ENCODE measurements around the gene ATOH8. TPM values are rescaled to one million over a fixed set of nuclear protein-coding genes. Genes with fewer than 3 reads are reported as not detected.

The ATOH8 gene
- total RNA-seq, 1 donor from 2014 or later, result 0.52 TPM

DNA sequence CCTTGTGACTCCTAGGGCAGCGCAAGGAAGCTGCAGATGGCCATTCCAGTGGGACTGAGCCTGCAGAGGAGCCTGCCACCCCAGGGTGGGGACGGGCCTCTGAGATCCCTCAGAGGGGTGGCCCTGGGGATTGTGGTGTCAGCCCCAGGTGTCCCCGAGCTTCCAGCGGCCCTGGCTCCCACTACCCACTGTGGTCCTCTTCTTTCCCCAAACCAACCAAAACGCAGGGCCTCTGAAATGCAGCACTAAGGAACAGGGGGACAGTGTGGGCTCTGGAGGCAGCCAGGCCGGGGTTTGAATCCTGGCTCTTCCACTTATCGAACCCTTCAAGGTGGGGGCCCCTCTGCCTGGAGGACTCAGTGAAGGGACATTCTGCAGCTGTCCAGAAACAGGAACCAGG is 32.7 kb downstream of the ATOH8 start:
- DNase-seq (ENCODE audit: low read depth), result no peak

GRCh38 chr2:85786865-85787264 is 33.1 kb downstream of the ATOH8 start:
- H3K4me3 ChIP-seq (ENCODE audit: low read depth, low read length), result no peak overlapping the region
- no peak for TF ChIP-seq CTCF (conservative IDR thresholded peaks at IDR 0.05; ENCODE audit: low read depth, low read length)
- DNase-seq (ENCODE audit: low read depth), result no peak

More for the DNA sequence above, 32.7 kb downstream of the ATOH8 start:
- no peak for TF ChIP-seq CTCF (conservative IDR thresholded peaks at IDR 0.05; ENCODE audit: low read depth, low read length)
- no peak overlapping the region for H3K4me3 ChIP-seq (ENCODE audit: low read depth, low read length)

DNA sequence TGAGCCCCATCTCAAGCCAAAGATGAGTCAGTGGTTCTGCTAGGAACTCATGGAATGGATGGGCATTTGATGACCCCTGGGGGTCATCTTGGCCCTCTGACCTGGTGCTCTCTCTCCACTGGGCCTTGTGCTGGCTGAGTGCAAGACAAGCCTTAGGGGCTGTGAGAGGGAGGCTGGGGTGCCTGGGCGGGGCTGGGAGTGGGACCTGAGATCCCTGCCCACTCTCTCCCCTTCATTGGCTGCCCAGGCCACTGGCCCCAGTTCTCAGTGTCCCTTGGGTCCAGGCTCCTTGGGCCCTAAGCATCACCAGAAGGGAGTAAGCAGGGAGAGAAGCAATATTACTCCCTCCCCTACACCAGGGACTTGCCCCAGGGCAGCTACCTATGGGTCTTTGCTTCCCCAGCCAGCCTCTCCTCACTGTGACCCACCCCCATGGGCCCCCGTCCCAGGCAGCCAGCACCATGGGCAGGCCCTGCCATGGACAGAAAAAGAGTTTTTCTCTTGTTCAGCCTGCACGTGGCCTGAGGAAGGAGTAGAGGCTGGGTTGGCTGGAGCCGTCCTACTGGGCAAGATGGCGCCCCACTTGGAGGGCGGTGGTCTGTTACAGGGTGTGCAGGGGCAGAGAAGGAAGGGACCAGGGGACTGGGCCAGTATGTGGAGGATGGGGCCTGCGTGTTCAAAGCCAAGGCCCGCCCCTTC is 33.6 kb downstream of the ATOH8 start:
- TF ChIP-seq CTCF (conservative IDR thresholded peaks at IDR 0.05; ENCODE audit: low read depth, low read length), result no peak
- no peak overlapping the region for H3K4me3 ChIP-seq (ENCODE audit: low read depth, low read length)
- no peak for DNase-seq (ENCODE audit: low read depth)

DNA sequence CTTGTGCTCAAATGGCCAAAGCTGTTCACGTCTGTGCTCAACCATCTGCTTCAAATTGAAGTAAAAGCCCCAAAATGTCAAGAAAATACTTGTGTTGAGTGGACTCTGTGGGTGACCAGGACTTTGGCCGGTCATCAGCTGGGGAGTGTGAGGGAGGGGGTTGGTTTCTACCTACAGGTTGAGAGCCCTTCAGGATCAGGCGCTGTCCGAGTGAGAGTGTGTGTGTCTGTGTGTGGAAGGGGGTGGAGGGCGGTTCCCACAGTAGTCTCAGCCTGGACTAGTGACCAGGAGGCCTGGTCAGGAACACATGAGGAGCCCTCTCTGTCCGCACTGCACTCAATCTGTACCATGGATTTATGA is 34.2 kb downstream of the ATOH8 start:
- no peak for DNase-seq (ENCODE audit: low read depth)
- no peak overlapping the region for H3K4me3 ChIP-seq (ENCODE audit: low read depth, low read length)
- no peak for TF ChIP-seq CTCF (conservative IDR thresholded peaks at IDR 0.05; ENCODE audit: low read depth, low read length)

- no peak for DNase-seq (ENCODE audit: low read depth)
- TF ChIP-seq CTCF (conservative IDR thresholded peaks at IDR 0.05; ENCODE audit: low read depth, low read length), result no peak
- no peak overlapping the region for H3K4me3 ChIP-seq (ENCODE audit: low read depth, low read length)
Observed at GRCh38 chr2:85788603-85789002, 34.8 kb downstream of the ATOH8 start.

DNA sequence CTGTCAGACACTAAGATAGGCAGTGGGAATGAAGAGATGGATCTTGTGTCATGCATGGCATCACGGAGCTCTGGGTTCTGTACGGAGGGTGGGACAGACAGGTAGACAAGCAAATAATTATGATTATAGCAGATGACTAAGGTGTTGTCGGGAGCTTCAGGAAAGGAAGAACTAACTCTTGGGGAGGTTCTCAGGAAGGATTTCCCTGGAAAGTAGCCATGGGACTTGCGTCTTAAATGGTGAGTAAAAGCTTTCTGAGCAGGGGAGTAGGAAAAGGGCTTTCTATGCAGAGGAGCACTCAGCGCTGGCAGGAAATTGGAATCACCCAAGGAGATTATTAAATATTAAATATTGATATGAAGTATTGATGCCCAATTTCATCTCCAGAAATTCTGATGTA is 35.5 kb downstream of the ATOH8 start:
- TF ChIP-seq CTCF (conservative IDR thresholded peaks at IDR 0.05; ENCODE audit: low read depth, low read length), result no peak
- H3K4me3 ChIP-seq (ENCODE audit: low read depth, low read length), result no peak overlapping the region
- no peak for DNase-seq (ENCODE audit: low read depth)

DNA sequence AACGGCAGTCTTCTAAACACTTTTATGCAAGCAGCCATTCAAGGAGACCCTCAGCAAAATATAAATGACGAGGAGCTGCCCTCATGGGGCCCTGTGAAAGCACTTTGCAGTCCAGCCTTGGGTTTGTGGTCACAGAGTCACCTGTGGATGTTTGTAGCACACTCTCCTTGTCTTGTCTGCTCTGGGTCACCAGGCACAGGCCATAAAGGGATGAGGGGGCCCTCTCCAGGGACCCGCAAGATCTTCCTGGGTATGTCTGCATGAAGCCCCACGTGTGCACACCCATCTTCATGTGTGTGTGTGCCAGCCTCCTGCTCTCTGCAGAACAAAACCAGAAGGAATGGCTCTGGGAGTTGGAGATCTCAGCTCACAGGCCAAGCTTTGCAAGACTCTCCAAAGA is 36.2 kb downstream of the ATOH8 start:
- DNase-seq (ENCODE audit: low read depth), result no peak
- H3K4me3 ChIP-seq (ENCODE audit: low read depth, low read length), result no peak overlapping the region
- no peak for TF ChIP-seq CTCF (conservative IDR thresholded peaks at IDR 0.05; ENCODE audit: low read depth, low read length)

Data from epithelial cell of proximal tubule (primary cell).